Stimulated activated CD8-positive, alpha-beta memory T cell treated with anti-CD3 and anti-CD28 coated beads, Interleukin-7, amount 100 ng/mL, for 4 hours (primary cell): Measurements from ENCODE around the gene ATP8B3.

Experiments used
- DNase-seq, 2 donors: peaks; one replicate each; pipeline ENCODE4 v3.0.0-alpha.2; 2020; ENCODE audit warnings: low read depth in 2 of 2

The ATP8B3 gene

DNA sequence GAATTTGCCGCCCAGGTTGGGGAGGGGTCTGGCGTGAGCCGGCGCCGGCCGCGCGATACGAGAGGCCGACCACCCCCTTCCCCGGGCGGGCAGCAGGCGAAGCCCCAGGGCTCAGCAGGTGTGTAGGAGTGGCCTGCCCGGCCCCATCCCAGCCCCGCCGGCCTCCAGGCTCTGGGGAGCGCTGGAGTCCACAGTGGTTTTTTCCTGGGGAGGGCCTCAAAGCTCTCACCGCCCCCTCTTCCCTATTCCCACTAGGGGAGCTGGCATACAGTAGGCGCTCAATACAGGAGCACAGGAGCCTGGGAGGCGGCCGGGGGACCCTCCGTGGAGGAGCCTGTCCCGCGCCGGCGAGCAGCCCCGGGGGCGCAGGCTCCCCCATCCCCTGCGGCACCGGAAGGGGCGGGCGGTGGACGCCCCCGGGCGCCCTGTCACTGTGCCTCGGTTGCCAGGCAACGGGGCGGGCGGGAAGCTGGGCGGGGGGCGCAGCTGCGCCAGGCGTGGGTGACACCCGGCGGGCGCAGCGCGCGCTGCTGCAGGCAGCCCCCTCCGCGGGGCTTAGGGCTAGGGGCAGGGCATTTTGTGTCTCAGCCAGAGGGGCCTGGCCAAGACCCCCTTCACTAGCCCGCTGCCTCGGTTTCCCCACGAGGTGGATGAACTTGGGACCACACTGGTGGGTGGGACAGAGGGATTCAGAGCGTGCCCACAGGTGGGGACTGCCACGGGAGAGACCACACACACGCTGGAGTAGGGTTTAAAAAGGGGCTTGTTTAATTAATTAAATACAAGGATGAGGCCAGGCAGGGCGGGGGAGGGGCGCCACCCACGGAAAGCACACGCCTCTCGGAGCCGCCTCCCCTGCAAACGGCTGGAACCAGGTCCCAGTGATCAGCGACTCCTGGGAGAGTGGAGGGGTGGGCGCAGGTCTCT lies 39.8 kb upstream of the ATP8B3 start:
- DNase-seq: peak; percentile 48 to 78

DNA sequence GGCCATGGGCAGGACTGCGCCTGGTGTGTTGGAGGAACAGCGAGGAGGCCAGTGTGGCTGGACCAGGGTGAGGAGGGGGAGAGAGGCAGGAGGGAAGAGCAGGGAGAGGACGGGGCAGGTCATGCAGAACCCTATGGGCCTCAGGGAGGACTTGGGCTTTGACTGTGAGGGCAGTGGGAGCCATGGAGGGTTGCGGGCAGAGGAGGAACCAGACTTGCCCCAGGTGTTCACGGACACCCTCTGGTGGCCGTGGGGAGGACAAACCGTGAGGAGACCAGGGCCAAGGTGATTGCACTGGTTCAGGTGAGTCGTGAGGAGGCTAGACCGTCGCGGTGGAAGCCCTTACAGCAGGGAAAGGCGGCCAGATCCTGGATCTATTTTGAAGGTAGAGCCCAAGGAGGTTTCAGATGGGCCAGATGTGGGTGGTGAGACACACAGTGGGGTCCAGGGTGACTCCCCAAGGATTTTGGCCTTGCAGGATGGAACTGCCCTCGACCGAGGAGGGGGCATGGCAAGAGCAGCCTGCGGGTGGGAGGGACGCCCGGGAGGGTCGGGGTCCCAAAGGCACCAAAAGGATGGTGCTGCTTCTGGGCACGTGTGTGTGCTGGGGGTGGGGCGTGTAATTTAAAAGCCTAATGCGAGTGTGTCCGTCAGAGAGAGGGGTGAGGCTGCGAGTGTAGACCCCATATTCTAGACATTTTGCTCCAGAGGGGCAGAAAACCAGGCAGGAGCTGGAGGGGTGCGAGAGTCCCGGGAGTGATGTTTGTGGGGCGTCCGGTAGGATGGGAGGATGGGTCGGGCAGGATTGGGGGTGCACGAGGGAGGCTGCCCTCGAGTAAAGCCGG lies 39.0 kb upstream of the ATP8B3 start:
- DNase-seq: no peak

DNA sequence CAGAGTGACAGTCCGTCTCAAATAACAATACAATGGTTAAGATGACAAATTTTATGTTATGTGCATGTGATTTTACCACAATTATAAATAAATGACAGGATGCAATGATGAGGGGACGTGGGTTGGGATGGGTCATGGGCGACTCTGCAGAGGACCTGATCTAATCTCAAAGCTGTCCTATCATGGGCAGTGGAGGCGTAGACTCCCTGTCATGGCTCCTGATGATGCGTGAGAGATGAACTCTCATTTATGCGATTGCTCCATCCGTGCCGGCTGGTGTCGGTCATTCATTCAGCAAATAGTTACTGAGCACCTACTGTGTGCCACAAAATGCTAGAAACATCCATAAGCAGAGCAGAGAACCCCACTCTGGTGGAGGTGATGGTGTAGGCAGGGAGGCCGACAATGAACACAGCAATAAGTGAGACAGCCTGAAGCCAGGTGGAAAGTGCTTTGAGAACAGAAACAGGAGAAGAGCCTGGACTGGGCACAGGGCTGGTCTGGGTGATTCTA lies 37.9 kb upstream of the ATP8B3 start:
- DNase-seq: no peak

- no peak for DNase-seq
Observed at GRCh38 chr19:1849132-1849474, 37.0 kb upstream of the ATP8B3 start.

DNA sequence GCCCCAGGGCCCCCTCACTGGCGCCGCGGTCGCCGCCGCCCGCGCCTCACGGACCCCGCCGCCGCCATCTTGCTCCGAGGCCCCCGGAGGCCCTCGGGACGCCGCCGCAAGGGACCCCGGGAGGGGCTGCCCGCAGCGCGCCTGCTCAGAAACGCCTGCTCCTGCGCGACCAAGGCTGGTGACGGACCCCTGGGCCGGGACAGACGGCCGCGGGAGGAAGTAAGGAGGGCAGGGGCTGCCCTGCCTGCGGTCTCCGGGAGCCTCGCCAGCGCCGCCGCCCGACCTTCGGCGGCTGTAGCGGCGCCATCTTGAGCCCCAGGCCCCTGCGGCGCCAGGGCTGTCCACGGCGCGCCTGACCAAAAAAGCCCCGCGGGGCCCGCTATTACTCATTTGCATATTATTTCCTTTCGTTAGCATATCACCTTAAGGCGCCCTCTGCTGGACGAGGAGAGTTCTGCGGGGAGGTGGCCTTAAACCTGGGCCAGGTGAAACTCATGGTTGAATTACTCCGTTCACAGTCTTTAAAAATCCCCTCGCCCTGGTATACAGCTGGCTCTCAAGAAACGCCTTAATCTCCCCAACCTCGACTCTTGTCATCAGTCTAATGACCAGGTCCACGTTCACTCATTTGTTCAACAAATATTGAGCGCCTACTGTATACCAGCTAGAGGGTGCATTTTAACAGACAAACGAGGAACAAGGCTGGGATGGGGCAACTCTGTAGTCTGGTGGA lies 36.5 kb upstream of the ATP8B3 start, which contains the start of gene REXO1:
Gene REXO1, minus strand, starts transcription at position 85 of the 733 bp plus-strand sequence. CDS start 125 bp downstream, outside the sequence.
- peak; percentile 93 to 98 for DNase-seq

DNA sequence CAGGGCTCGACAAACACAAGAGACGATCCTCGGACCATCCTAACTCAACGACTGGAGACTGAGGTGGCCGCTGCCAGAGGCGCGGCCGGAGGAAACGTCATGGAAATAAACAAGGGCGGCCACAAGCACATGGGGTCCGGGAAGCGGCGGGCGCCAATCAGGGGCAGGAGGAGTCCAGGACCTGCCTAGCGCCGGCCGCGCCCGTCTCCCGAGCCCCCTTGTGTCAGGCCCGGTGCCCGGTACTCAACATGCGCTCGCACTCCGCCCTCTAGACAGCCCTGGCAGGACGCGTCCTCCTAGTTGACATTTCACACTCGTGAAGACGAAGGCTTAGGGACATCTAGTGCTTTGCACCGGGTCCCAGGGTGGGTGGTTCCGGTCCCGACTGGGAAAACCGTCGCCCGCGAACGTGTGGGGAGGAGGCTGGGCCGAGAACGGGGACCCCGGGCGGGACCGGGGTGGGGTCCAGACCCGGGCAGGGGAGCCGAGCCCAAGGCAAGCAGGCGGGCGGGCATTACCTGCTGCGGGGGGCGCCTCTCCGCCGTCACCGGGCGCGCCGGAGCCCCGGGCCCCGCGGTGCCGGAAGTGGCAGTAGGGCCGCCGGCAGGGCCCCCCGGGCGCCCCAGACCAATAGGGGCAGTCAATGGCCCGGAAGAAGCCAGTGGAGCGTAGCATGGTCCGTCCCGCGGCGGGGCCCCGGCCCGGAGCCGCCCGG lies 35.8 kb upstream of the ATP8B3 start:
- no peak for DNase-seq

DNA sequence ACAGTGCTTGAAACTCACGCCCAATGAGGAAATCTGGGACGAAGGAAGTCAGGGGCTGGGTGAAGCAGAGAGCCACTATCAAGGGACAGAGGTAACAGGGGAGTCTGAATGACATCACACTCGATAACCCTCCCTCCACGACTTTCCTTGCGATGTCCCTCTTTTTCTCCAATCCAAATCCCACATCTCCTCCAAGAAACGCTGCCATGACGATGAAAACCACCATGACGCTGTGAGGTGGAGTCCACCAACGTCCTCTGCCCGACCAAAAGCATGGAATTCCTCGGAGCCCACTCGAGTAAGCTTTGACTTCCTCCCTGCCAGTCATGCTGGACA lies 35.2 kb upstream of the ATP8B3 start:
- no peak for DNase-seq

DNA sequence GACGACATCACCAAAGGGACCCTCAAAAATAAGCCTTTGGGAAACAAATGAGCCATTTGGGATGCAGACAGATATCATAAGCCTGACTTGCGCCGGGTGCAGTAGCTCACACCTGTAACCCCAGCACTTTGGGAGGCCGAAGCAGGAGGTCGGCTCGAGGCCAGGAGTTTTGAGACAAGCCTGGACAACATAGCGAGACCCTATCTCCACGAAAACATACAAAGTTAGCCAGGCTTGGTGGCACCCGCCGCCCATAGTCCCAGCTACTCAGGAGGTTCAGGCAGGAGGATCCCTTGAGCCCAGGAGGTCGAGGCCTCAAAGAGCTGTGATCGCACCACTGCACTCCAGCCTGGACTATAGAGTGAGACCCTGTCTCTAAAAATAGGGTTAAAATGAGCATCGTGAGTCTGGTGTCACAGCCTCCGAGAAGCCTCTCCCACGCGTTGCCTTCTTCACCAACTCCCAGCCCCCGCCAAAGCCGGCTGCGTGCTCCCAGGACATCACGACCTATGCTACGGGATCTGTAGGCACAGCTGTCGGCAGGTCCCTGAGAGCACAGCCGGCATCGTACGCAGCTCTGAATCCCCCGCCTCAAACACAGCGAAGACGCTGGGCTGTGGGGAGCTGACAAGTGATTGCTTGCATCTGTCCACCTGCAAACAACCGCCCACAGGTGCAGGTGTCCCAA lies 34.6 kb upstream of the ATP8B3 start:
- DNase-seq: no peak

GRCh38 chr19:1845642-1846041 lies 33.6 kb upstream of the ATP8B3 start:
- no peak for DNase-seq

DNA sequence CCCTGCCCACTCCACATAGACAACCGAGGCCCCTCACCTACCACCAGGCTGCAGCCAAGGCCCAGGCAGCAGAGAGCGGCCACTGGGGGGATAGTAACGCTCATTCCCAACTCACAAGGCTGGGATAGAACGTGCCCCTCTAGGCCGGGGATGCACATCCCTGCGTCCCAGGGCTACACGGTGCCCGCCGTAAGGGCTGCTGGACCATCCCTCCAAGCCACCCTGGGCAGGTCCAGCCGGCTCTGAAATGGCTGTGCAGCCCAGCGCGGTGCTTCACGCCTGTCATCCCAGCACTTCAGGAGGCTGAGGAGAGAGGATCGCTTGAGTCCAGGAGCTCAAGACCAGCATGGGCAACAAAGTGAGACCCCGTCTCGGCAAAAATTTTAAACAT lies 33.0 kb upstream of the ATP8B3 start:
- no peak for DNase-seq

- no peak for DNase-seq
Observed at GRCh38 chr19:1844513-1845124, 32.5 kb upstream of the ATP8B3 start.

DNA sequence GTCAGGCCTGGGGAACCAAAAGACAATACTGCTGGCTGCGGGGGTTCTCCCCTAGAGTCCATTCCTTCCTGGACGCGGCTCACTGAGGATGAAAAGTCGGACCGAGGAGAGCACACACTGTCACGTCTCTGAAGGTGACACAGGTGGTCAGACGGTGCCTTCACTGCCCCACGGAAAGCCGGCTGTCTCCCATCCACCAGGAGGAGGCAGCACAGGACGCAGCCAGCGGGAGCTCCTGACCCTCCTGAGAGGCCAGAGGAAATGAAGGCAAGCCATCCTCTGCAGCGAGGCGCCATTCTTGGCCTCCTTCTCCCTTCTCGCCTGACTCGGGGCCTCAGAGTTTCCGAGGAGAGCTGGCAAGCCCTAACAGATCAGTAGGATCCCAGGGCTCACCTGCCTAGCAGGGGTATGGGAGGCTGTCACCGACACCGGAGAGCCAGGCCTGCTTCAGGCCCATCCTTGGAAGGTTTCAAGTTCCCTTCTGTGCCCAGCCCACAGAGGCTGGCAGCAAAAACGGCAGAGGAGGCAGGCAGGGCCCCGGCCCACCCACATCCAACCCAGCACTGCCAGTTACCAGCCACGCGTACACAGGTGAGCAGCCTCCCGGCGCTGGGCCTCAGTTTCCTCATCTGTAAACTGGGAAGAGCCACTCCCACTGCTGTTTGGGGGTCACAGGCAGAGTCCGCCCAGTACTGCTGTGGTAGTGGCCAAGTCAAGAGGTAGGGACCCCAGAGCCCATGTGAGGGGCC lies 31.7 kb upstream of the ATP8B3 start:
- DNase-seq: no peak

GRCh38 chr19:1843116-1843515 lies 31.0 kb upstream of the ATP8B3 start:
- DNase-seq: no peak

DNA sequence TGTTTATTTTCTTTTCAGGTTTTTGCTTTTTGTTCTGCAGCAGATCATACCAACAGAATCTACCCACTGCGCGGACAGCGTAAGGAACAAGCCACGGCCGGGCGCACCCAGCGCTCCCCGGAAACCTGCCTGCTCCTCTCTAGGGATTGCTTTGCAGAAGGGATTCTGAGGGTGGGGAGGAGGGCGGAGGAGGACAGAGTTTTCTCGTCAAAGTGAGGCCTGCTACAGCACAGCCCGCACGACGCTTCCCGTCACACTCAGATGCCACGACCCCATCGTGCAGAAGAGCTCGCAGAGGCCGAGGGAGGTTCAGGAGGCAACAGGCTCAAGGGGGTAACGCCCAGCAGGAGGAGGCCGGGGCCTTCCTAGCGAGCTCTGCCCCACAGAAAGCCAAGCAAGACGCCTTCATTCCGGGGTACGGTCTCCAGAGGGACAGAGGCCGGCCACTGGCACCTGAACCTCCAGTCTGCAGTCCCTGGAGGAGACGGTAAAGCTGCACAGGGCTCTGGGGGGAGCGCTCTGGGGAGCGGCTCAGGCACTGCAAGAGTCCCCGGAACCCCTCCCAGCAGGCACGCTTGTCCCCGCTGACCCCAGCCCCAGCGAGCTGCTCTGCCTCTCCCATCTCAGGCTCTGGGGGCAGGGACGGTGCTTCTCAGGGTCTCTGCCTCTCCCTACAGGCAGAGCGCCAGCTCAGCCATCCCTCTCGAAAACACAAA lies 29.3 kb upstream of the ATP8B3 start:
- DNase-seq: no peak

GRCh38 chr19:1840541-1841115 lies 28.6 kb upstream of the ATP8B3 start:
- DNase-seq: no peak

GRCh38 chr19:1839658-1840540 lies 27.8 kb upstream of the ATP8B3 start:
- DNase-seq: no peak

- no peak for DNase-seq
Observed at GRCh38 chr19:1837625-1838105, 25.6 kb upstream of the ATP8B3 start.
